Measurements from ENCODE around the gene TRPT1. TPM values are rescaled to one million over a fixed set of nuclear protein-coding genes. Genes with fewer than 3 reads are reported as not detected.

Gene TRPT1
- total RNA-seq, 2 experiments from 2014 or later, result 23.9 to 27.1 TPM

GRCh38 chr11:64244107-64244506, 18.1 kb upstream of the TRPT1 start:
- H3K4me3 Mint-ChIP-seq, result peak overlapping the region; percentile 86
- ChIA-PET POLR2A (interaction anchor here (0.5 to 3.0 kb wide), 3 partner anchors 28 to 42 kb away, joined by 3 to 9 read pairs (median 4); no protein-coding TSS in a partner anchor), CTCF (interaction anchor here (0.6 to 1.5 kb wide), 6 partner anchors 27 to 1393 kb away, joined by 3 to 6 read pairs (median 3); no protein-coding TSS in a partner anchor)
- peaks cover 33% of the 10 kb centered on the region for H3K4me1 Mint-ChIP-seq
- DNase-seq, result no peak
- H3K36me3 Mint-ChIP-seq (ENCODE audit: low read depth), result peaks cover 26% of the 10 kb centered on the region
- no peak for ATAC-seq
- H3K9me3 Mint-ChIP-seq (ENCODE audit: low read depth), result no peaks in the 10 kb centered on the region
- H3K27me3 Mint-ChIP-seq, result no peaks in the 10 kb centered on the region
- intact Hi-C loops (cut with DNase I, micrococcal nuclease), result loop anchor here (5.0 to 10.0 kb wide), 3 partner anchors 37 to 1639 kb away; partner anchors contain the start of genes FERMT3 (in 1 of the 2), MTA2 (in 1 of the 2), TM7SF2 (in 1 of the 2) and ZNHIT2 (in 1 of the 2)
- H3K27ac Mint-ChIP-seq, result no peak overlapping the region

DNA sequence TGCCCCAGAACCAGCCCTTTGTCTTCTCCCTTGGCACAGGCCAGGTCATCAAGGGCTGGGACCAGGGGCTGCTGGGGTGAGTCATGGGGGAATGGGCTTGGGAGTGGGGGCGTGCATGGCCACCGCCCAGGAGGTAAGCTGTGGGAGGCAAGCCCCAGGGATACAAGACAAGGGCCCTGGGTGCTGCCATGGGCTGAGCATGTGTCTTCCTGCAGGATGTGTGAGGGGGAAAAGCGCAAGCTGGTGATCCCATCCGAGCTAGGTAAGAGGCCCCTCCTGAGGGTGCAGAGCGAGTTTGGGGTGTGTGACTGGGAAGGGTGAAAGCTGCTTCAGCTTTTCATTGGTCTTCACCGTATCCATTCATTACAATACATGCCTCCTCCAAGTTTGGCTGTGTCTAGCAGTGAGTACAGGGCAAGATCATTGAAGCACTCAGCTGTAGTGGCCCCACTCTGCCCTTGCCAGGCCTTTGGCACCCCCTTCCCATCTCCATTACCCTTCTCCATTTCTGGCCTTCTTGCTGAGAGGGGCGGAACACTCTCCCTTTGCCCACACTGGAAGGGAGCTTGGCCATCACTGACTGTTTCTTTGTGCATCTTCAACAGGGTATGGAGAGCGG, 17.4 kb upstream of the TRPT1 start:
- POLR2A ChIA-PET, result interaction anchor here (0.5 kb wide), 1 partner anchor 41 kb away, joined by 4 read pairs; no protein-coding TSS in a partner anchor
- intact Hi-C loops (cut with DNase I, micrococcal nuclease), result loop anchor here (5.0 to 10.0 kb wide), 3 partner anchors 36 to 1639 kb away; partner anchors contain the start of genes FERMT3 (in 1 of the 2), MTA2 (in 1 of the 2), TM7SF2 (in 1 of the 2) and ZNHIT2 (in 1 of the 2)
- Mint-ChIP-seq H3K4me3 (peak overlapping the region; percentile 86), H3K36me3 (ENCODE audit: low read depth) (peaks cover 33% of the 10 kb centered on the region), H3K27me3 (no peaks in the 10 kb centered on the region), H3K4me1 (peaks cover 33% of the 10 kb centered on the region), H3K27ac (peak overlapping the region; percentile 0), H3K9me3 (ENCODE audit: low read depth) (no peaks in the 10 kb centered on the region)
- CTCF ChIA-PET, result interaction anchor here (0.7 to 1.5 kb wide), 4 partner anchors 28 to 61 kb away, joined by 3 to 6 read pairs (median 4); no protein-coding TSS in a partner anchor
- DNase-seq (no peak), ATAC-seq (no peak)

GRCh38 chr11:64241491-64242374, 15.7 kb upstream of the TRPT1 start:
- ATAC-seq, result no peak
- Mint-ChIP-seq H3K4me1 (peaks cover 31% of the 10 kb centered on the region), H3K4me3 (peak overlapping the region; percentile 86), H3K27ac (peak overlapping the region; percentile 99), H3K27me3 (no peaks in the 10 kb centered on the region), H3K36me3 (ENCODE audit: low read depth) (peaks cover 48% of the 10 kb centered on the region), H3K9me3 (ENCODE audit: low read depth) (no peaks in the 10 kb centered on the region)
- ChIA-PET CTCF (interaction anchor here (0.6 to 1.7 kb wide), 10 partner anchors 8 to 1105 kb away, joined by 3 to 11 read pairs (median 4); partner anchors contain the start of genes PLCB3, PRDX5, STIP1 and TRMT112), POLR2A (interaction anchor here (0.6 to 1.2 kb wide), 8 partner anchors 15 to 560 kb away, joined by 3 to 10 read pairs (median 4); partner anchors contain the start of genes ESRRA, FERMT3, NUDT22 and TRPT1)
- intact Hi-C loops (cut with DNase I, micrococcal nuclease), result loop anchor here (1.0 to 10.0 kb wide), 21 partner anchors 11 to 1637 kb away; partner anchors contain the start of genes DNAJC4 (in 2 of the 2), ESRRA (in 2 of the 2), GPR137 (in 2 of the 2) and NUDT22 (in 2 of the 2)
- peak; percentile 49 for DNase-seq

DNA sequence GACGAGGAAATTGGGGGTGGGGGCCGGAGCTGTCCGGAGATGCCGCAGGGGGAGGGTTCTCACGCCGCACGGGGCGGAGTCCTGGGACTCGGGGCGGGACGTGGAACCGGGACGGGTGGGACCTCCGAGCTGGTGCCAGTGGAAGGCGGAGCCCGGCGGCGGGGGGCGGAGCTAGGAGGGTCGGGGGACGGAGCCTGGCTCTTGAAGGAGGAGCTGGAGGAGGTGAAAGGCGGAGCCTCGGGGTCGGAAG, 15.2 kb upstream of the TRPT1 start:
- peak overlapping the region; percentile 86 for H3K4me3 Mint-ChIP-seq
- no peaks in the 10 kb centered on the region for H3K27me3 Mint-ChIP-seq
- intact Hi-C loops (cut with DNase I, micrococcal nuclease), result loop anchor here (1.0 to 10.0 kb wide), 21 partner anchors 11 to 1636 kb away; partner anchors contain the start of genes DNAJC4 (in 2 of the 2), ESRRA (in 2 of the 2), GPR137 (in 2 of the 2) and NUDT22 (in 2 of the 2)
- DNase-seq (peak; percentile 100), ATAC-seq (peak; percentile 84)
- ChIA-PET CTCF (interaction anchor here (0.6 to 1.7 kb wide), 11 partner anchors 9 to 1106 kb away, joined by 3 to 11 read pairs (median 4); partner anchors contain the start of genes PLCB3, PRDX5, STIP1 and TRMT112), POLR2A (interaction anchor here (0.6 to 1.2 kb wide), 8 partner anchors 15 to 987 kb away, joined by 3 to 10 read pairs (median 4); partner anchors contain the start of genes ESRRA, FERMT3, NUDT22 and TRPT1)
- peak overlapping the region; percentile 99 for H3K27ac Mint-ChIP-seq
- peaks cover 48% of the 10 kb centered on the region for H3K36me3 Mint-ChIP-seq (ENCODE audit: low read depth)
- H3K4me1 Mint-ChIP-seq, result peaks cover 31% of the 10 kb centered on the region
- no peaks in the 10 kb centered on the region for H3K9me3 Mint-ChIP-seq (ENCODE audit: low read depth)

GRCh38 chr11:64240435-64241240, 14.7 kb upstream of the TRPT1 start, which contains the start of gene FKBP2:
FKBP2 (plus strand) TSS chr11:64241095; CDS start chr11:64242388, 1,293 bp downstream.
- DNase-seq (peak; percentile 99), ATAC-seq (peak; percentile 68)
- intact Hi-C loops (cut with DNase I, micrococcal nuclease), result loop anchor here (1.0 to 10.0 kb wide), 21 partner anchors 10 to 1636 kb away; partner anchors contain the start of genes DNAJC4 (in 2 of the 2), ESRRA (in 2 of the 2), GPR137 (in 2 of the 2) and NUDT22 (in 2 of the 2)
- Mint-ChIP-seq H3K4me1 (peaks cover 31% of the 10 kb centered on the region), H3K36me3 (ENCODE audit: low read depth) (peaks cover 44% of the 10 kb centered on the region), H3K9me3 (ENCODE audit: low read depth) (no peaks in the 10 kb centered on the region), H3K4me3 (peak within 1 kb of the TSS; percentile 86), H3K27ac (peak within 1 kb of the TSS; percentile 99), H3K27me3 (no peaks in the 10 kb centered on the region)
- ChIA-PET CTCF (interaction anchor here (0.6 to 1.7 kb wide), 12 partner anchors 9 to 1106 kb away, joined by 3 to 11 read pairs (median 4); partner anchors contain the start of genes NUDT22, PLCB3, PRDX5 and STIP1), POLR2A (interaction anchor here (0.6 to 1.2 kb wide), 8 partner anchors 14 to 987 kb away, joined by 3 to 10 read pairs (median 4); partner anchors contain the start of genes ESRRA, FERMT3, NUDT22 and TRPT1)

DNA sequence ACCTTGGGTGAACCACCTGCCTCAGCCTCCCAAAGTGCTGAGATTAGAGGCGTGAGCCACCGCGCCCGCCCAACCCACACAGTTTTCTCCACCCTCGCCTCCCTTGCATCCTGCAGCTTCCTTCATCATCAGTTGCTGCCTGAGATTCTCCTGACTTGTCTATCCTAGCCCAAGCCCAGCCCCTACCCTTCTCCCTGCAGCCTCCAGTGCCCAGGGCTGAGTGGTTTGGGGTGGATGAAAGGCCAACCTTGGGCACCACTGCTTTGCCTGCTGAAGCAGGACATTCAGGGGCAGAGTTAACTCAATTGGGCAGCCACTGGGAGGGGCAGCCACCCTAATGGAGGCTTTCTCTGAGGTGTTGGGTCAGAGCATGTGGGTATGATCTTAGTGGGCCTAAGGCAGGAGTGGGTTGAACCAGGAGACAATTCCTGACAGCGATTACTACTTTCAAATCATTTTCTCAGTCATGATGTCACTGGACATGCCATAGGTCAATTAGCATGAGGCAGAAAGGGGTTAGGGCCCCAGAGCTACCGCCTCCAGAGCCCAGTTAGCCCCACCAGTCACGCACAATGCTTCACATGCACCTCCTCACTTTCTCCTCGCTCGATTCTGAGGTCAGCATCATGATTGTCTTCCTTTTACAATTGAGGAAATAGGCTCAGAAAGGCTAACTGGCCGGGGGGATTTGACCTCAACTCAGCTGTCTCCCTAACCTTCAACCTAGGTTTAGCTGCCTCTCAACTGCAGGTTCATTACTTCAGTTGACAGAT, 13.9 kb upstream of the TRPT1 start:
- ChIA-PET CTCF (interaction anchor here (0.5 to 1.2 kb wide), 2 partner anchors 14 to 267 kb away, joined by 3 to 4 read pairs; partner anchors contain the start of genes NUDT22 and TRPT1), POLR2A (no interaction called here)
- DNase-seq (peak; percentile 42), ATAC-seq (no peak)
- Mint-ChIP-seq H3K9me3 (ENCODE audit: low read depth) (no peaks in the 10 kb centered on the region), H3K27me3 (no peaks in the 10 kb centered on the region), H3K27ac (peak overlapping the region; percentile 99), H3K36me3 (ENCODE audit: low read depth) (peaks cover 45% of the 10 kb centered on the region), H3K4me1 (peaks cover 37% of the 10 kb centered on the region), H3K4me3 (peak overlapping the region; percentile 86)
- intact Hi-C loops (cut with DNase I, micrococcal nuclease), result loop anchor here (2.0 to 10.0 kb wide), 10 partner anchors 13 to 1635 kb away; partner anchors contain the start of genes BAD (in 1 of the 2), CFL1 (in 1 of the 2), EHD1 (in 1 of the 2) and FERMT3 (in 1 of the 2)

DNA sequence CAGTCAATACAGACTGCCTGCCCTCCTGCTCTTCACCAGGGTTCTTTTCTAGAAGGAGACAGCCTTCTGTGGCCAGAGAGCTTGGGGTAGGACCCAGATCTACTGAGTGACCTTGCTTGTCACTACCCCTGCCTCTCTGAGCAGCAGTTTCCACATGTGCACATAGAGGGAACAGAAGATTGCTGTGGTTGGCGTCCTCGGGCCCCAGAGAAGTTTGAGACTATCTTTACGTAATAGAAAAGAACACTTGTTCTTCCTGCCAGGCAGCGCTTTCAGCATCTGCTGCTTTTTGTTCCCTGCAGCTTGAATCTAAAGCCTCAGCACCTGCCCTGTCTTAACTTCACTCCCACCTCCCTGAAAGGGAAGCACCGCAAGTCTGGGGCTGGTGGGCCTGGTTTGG, 13.0 kb upstream of the TRPT1 start:
- H3K4me1 Mint-ChIP-seq, result peaks cover 34% of the 10 kb centered on the region
- H3K27ac Mint-ChIP-seq, result peak overlapping the region; percentile 99

GRCh38 chr11:64238076-64238475, 12.1 kb upstream of the TRPT1 start:
- H3K36me3 Mint-ChIP-seq (ENCODE audit: low read depth), result peaks cover 32% of the 10 kb centered on the region
- H3K9me3 Mint-ChIP-seq (ENCODE audit: low read depth), result no peaks in the 10 kb centered on the region
- H3K27ac Mint-ChIP-seq, result no peak overlapping the region
- CTCF ChIA-PET, result interaction anchor here (0.9 to 1.5 kb wide), 5 partner anchors 12 to 66 kb away, joined by 3 to 4 read pairs (median 4); no protein-coding TSS in a partner anchor
- ATAC-seq (no peak), DNase-seq (no peak)
- POLR2A ChIA-PET, result no interaction called here
- no peak overlapping the region for H3K4me3 Mint-ChIP-seq
- H3K4me1 Mint-ChIP-seq, result peaks cover 25% of the 10 kb centered on the region
- intact Hi-C loops (cut with DNase I, micrococcal nuclease), result no loop called here
- no peaks in the 10 kb centered on the region for H3K27me3 Mint-ChIP-seq

More for the DNA sequence above, 13.0 kb upstream of the TRPT1 start:
- no peak for ATAC-seq
- Mint-ChIP-seq H3K9me3 (ENCODE audit: low read depth) (no peaks in the 10 kb centered on the region), H3K36me3 (ENCODE audit: low read depth) (peaks cover 42% of the 10 kb centered on the region), H3K4me3 (no peak overlapping the region), H3K27me3 (no peaks in the 10 kb centered on the region)
- ChIA-PET CTCF (interaction anchor here (0.5 to 1.0 kb wide), 2 partner anchors 30 to 267 kb away, joined by 3 read pairs; no protein-coding TSS in a partner anchor), POLR2A (no interaction called here)
- no peak for DNase-seq
- intact Hi-C loops (cut with DNase I, micrococcal nuclease), result no loop called here

DNA sequence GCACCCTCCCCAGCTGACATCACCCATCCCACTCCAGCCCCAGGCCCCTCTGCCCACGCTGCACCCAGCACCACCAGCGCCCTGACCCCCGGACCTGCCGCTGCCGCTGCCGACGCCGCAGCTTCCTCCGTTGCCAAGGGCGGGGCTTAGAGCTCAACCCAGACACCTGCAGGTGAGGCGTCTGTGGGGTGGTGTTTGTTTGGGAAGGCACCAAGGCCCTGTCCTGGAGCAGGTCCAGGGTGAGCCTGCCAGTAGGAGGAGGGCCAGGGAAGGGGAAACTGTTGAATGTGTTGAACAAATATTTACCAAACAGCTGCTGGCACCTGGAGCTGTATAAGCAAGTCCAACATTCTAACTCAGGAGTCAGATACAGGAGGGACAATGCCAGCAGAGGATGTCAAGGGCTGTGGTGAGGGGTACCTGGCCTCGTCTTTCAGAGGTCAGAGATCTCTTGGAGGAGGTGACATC, 11.5 kb upstream of the TRPT1 start:
- Mint-ChIP-seq H3K27ac (peak overlapping the region; percentile 17), H3K27me3 (no peaks in the 10 kb centered on the region), H3K4me3 (no peak overlapping the region), H3K36me3 (ENCODE audit: low read depth) (peaks cover 32% of the 10 kb centered on the region), H3K9me3 (ENCODE audit: low read depth) (no peaks in the 10 kb centered on the region), H3K4me1 (peaks cover 19% of the 10 kb centered on the region)
- ATAC-seq (no peak), DNase-seq (no peak)
- ChIA-PET CTCF (interaction anchor here (0.6 to 1.5 kb wide), 5 partner anchors 12 to 977 kb away, joined by 3 to 4 read pairs (median 4); no protein-coding TSS in a partner anchor), POLR2A (no interaction called here)
- intact Hi-C loops (cut with DNase I, micrococcal nuclease), result no loop called here

Data from activated CD4-positive, alpha-beta T cell treated with anti-CD3 and anti-CD28 coated beads for 36 hours (primary cell).